ENCODE data around the gene IFIT5.

GRCh38 chr10:89371987-89372386 lies 42.4 kb upstream of the IFIT5 start:
- TF ChIP-seq CTCF (IDR thresholded peaks at IDR 0.05): no peak
- no peak for TF ChIP-seq POLR2A (IDR thresholded peaks at IDR 0.05)
- TF ChIP-seq POLR2AphosphoS5 (IDR thresholded peaks at IDR 0.05): no peak
- no peak for TF ChIP-seq EP300 (IDR thresholded peaks at IDR 0.05)
